ENCODE measurements around the gene CD96. TPM values are rescaled to one million over a fixed set of nuclear protein-coding genes. Genes with fewer than 3 reads are reported as not detected.

Gene CD96
- total RNA-seq, 3 donors from 2014 or later = 1.4 to 8.2 (median 6.2) TPM

DNA sequence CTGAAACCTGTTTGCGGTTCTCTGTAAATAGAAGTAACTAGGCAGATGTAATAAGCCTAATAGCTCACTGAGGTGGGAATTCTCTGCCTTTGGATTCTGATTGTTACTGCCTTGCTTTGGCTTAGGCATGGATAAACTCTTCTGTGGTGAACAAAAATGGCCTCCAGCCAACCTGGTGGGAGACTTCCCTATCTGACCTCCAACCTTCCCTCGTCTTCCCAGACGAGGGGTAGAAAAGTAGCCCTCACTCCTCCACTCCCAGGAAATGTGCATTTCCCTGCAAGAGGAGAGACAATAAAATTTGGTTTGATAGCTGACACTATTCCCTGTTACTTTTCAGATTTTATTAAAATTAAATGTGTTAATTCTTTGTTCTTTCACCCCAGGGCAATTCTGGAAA lies 606 bp upstream of the CD96 start:
- H3K4me1 ChIP-seq = no peaks in the 10 kb centered on the region
- H3K9me3 ChIP-seq = no peaks in the 10 kb centered on the region
- intact Hi-C loops (cut with DNase I; ENCODE audit: low total_unique reads) = no loop called here
- H3K4me3 ChIP-seq = no peak overlapping the region
- H3K36me3 ChIP-seq = no peaks in the 10 kb centered on the region
- H3K27me3 ChIP-seq = no peaks in the 10 kb centered on the region
- H3K27ac ChIP-seq = no peak overlapping the region
- TF ChIP-seq, protein P1, sequence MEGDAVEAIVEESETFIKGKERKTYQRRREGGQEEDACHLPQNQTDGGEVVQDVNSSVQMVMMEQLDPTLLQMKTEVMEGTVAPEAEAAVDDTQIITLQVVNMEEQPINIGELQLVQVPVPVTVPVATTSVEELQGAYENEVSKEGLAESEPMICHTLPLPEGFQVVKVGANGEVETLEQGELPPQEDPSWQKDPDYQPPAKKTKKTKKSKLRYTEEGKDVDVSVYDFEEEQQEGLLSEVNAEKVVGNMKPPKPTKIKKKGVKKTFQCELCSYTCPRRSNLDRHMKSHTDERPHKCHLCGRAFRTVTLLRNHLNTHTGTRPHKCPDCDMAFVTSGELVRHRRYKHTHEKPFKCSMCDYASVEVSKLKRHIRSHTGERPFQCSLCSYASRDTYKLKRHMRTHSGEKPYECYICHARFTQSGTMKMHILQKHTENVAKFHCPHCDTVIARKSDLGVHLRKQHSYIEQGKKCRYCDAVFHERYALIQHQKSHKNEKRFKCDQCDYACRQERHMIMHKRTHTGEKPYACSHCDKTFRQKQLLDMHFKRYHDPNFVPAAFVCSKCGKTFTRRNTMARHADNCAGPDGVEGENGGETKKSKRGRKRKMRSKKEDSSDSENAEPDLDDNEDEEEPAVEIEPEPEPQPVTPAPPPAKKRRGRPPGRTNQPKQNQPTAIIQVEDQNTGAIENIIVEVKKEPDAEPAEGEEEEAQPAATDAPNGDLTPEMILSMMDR (IDR thresholded peaks at IDR 0.05) = no peak
- TF ChIP-seq POLR2AphosphoS5 (IDR thresholded peaks at IDR 0.05) (no peak), POLR2A (IDR thresholded peaks at IDR 0.05) (no peak)
- no peak for DNase-seq (ENCODE audit: low spot score in 2 of 2)

DNA sequence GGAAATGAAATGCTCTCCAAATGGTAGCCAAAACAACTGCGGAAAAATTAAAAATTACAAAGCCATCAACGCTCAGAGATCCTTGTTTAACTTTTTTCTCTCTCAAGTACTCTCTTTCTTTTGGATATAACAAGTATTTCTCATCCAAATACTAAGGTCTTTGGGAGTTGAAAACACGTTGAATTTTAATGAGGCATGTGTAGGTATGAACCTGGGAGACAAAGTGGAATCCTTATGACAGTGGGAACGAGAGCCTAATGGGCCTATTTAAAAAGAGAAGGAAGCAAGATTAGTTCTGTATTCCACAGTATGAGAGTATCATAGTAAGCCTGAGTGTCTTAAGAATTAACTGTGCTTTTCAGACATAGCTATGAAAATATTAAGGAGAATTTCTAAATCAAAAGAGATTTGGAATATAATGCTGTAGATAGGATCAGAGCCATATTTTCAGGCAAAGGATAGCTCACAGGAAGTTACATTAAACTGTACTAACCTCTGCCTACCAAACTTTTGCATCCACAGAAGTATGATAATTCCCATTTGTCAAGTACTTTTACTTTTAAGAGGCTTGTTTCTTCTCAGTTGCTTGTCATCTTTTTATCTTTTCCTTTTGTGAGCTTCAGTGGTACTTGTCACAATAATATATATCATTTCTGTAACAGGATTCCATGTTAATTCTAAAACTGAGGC lies 759 bp downstream of the CD96 start:
- H3K36me3 ChIP-seq = no peaks in the 10 kb centered on the region
- intact Hi-C loops (cut with DNase I; ENCODE audit: low total_unique reads) = no loop called here
- H3K4me1 ChIP-seq = no peaks in the 10 kb centered on the region
- no peaks in the 10 kb centered on the region for H3K9me3 ChIP-seq
- TF ChIP-seq POLR2A (IDR thresholded peaks at IDR 0.05) = no peak
- H3K27ac ChIP-seq = no peak overlapping the region
- H3K27me3 ChIP-seq = no peaks in the 10 kb centered on the region
- no peak for DNase-seq (ENCODE audit: low spot score in 2 of 2)
- peak overlapping the region in 1 of 3 donors; percentile 3 for H3K4me3 ChIP-seq

- no peak for DNase-seq (ENCODE audit: low spot score in 2 of 2)
- Histone ChIP-seq H3K27me3 (no peaks in the 10 kb centered on the region), H3K4me3 (no peak overlapping the region), H3K9me3 (no peaks in the 10 kb centered on the region), H3K27ac (no peak overlapping the region), H3K36me3 (no peaks in the 10 kb centered on the region), H3K4me1 (no peaks in the 10 kb centered on the region)
- TF ChIP-seq, protein P1 (IDR thresholded peaks at IDR 0.05) = no peak
- TF ChIP-seq POLR2A (IDR thresholded peaks at IDR 0.05) = no peak
- no peak for TF ChIP-seq POLR2AphosphoS5 (IDR thresholded peaks at IDR 0.05)
- intact Hi-C loops (cut with DNase I; ENCODE audit: low total_unique reads) = no loop called here
Measured at GRCh38 chr3:111545349-111545748, 3.4 kb downstream of the CD96 start.

DNA sequence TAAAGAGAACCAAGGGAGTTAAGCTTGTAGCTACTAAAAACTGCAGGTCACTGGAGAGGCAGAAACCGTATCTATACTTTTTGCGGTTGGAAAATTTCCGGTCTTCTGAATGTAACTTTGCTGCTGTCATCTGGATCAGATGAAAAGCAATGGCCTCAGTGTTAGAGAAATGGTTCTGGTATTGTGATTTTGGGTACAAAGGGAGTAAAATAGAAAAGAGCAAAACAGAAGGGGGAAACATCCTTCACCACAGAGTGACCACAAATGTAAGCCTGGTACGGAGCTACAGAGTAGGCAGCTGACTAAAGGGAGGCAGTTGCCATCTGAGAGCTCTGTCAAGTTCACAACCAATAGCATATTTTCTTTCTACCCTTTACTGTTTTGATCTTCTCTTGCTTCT lies 5.6 kb downstream of the CD96 start:
- H3K27ac ChIP-seq = no peak overlapping the region

DNA sequence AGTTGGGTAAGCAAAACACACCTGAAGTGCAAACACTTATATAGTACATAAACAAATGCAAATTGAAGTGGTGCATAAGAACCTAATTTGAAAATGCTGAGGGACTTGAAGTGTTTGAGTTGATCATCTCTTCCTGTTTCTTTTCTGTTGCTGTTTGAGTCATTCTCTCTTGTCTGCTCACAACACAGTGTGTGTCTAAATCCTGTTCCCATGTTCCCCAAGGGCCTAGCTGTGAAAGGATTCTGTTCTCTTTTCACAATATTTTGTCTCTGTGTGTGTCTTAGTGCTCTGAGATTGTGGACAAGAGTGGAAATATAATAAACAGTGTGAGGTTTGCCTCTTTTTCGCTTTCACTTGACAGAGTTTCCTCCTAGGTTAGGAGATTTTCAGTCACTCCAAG lies 6.1 kb downstream of the CD96 start:
- no peak for DNase-seq (ENCODE audit: low spot score in 2 of 2)
- Histone ChIP-seq H3K4me1 (no peaks in the 10 kb centered on the region), H3K27me3 (no peaks in the 10 kb centered on the region), H3K4me3 (no peak overlapping the region), H3K27ac (no peak overlapping the region), H3K36me3 (no peaks in the 10 kb centered on the region), H3K9me3 (no peaks in the 10 kb centered on the region)
- TF ChIP-seq, protein P1 (IDR thresholded peaks at IDR 0.05) = no peak
- TF ChIP-seq POLR2AphosphoS5 (IDR thresholded peaks at IDR 0.05) = no peak
- no peak for TF ChIP-seq POLR2A (IDR thresholded peaks at IDR 0.05)
- intact Hi-C loops (cut with DNase I; ENCODE audit: low total_unique reads) = no loop called here

More for the DNA sequence above, 5.6 kb downstream of the CD96 start:
- no peaks in the 10 kb centered on the region for H3K27me3 ChIP-seq
- H3K4me1 ChIP-seq = no peaks in the 10 kb centered on the region
- no peak for DNase-seq (ENCODE audit: low spot score in 2 of 2)
- H3K36me3 ChIP-seq = no peaks in the 10 kb centered on the region
- H3K9me3 ChIP-seq = no peaks in the 10 kb centered on the region
- TF ChIP-seq, protein P1 (IDR thresholded peaks at IDR 0.05) = no peak
- TF ChIP-seq POLR2A (IDR thresholded peaks at IDR 0.05) (no peak), POLR2AphosphoS5 (IDR thresholded peaks at IDR 0.05) (no peak)
- intact Hi-C loops (cut with DNase I; ENCODE audit: low total_unique reads) = no loop called here
- H3K4me3 ChIP-seq = no peak overlapping the region

Measured in breast epithelium (tissue), 4 donors.